HPDE6-E6E7 (cell line): ENCODE measurements around the gene CORT.
"Not testable (repeated sequence)": the region's sequence is repeated elsewhere in the genome, so short reads cannot be mapped to it uniquely, and the experiment has no call there.

Experiments
- DNase-seq: peaks from one replicate; pipeline ENCODE4 v3.0.0; 2011; ENCODE audit warnings: missing footprints; ENCODE audit errors: extremely low spot score

The CORT gene

GRCh38 chr1:10438677-10439163 lies 11.1 kb upstream of the CORT start:
- no peak for DNase-seq

DNA sequence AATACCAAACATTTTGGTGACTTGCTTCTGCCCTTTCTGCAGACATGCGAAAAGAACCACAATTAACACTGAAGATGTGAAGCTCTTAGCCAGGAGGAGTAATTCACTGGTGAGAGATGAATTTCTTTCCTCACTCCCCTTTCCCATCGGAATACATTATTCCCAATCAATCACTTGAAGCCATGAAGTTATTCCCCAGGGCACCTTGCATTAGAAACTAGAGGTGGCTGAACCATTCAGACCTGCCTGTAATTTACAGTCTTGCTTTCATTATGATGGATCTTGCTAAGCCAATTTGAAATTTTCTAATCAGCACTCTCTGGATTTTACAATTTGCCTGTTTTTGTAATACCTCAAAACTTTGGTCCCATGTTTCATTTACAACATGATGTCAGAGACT lies 9.5 kb upstream of the CORT start:
- DNase-seq, result no peak

GRCh38 chr1:10440794-10441193 lies 9.0 kb upstream of the CORT start:
- DNase-seq, result no peak

- no peak for DNase-seq
Measured at GRCh38 chr1:10444248-10444647, 5.6 kb upstream of the CORT start.

DNA sequence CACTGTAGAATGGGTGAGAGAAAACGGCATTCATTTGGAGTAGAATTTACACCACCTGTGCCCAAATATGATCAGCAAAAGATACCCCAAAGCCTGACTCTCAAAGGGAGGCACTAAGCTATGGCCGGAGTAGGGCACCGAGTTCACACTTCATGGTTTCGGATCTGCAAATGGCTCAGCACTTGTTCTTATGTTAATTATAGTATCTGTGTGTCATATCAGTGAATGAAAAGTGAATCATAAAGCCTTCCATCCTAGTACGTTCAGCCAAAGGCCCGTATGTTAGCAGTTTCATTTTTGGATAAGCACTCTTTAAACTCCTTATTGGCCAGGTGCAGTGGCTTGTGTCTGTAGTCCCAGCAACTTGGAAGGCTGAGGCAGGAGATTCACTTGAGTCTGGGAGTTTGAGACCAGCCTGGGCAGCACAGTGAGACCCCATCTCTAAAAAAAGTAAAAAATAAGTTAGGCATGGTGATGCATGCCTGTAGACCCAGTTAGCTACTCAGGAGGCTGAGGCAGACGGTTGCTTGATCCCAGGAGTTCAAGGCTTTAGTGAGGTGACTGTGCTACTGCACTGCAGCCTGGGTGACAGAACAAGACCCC lies 4.9 kb upstream of the CORT start:
- no peak for DNase-seq

DNA sequence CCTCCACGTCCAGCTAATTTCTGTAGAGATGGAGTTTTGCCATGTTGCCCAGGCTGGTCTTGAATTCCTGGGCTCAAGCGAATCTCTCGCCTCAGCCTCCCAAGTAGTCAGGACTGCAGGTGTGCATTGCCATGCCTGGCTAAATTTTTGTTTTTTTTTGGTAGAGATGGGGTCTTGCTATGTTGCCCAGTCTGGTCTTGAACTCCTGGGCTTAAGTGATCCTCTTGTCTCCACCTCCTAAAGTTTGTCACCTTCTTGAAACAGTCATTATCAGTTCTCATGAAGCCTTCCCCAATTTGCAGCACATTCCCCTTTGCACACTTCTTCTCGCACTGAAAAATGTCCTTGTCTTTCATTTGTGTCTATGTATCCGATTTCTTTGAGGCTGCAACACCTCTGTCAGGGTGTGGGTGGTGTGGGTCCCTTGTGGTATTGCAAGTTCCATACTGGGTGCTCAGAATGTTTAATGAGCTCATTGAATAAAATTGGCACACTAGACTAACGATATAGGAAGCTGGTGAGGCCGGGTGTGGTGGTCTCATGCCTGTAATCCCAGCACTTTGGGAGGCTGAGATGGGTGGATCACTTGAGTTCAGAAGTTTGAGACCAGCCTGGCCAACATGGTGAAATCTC lies 2.9 kb upstream of the CORT start:
- DNase-seq, result no peak

- DNase-seq, result no peak
Measured at GRCh38 chr1:10450156-10450814, 454 bp downstream of the CORT start.

DNA sequence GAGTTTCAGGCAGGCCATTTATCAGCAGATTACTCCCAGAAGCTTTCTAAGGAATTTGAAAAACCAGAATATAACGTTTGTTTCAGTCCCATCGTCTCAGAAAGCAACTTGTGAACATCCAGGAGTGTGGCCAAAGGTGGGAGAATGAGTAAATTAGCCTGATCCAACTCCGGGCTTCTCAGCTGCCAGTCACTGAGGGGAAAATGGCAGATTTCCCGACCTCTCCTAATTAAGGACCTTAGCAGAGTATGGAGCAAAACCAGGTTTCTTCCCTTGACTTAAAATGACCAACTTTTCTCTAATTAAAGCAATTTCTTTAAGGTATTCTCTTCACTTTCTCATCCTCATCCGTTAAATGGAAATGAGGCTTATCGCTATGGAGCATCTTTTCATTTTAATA lies 1.0 kb downstream of the CORT start:
- DNase-seq, result no peak

DNA sequence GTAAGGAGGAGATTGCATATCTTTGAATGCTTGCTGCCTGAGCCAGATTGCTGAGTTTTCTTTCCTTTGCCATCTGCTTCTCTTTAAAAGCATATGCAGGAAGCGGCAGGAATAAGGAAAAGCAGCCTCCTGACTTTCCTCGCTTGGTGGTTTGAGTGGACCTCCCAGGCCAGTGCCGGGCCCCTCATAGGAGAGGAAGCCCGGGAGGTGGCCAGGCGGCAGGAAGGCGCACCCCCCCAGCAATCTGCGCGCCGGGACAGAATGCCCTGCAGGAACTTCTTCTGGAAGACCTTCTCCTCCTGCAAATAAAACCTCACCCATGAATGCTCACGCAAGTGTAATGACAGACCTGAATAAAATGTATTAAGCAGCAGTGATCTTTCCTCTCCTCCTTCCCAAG lies 1.5 kb downstream of the CORT start:
- DNase-seq, result no peak

- DNase-seq, result no peak
Measured at GRCh38 chr1:10456048-10456447, 6.2 kb downstream of the CORT start.

GRCh38 chr1:10456661-10457060 lies 6.8 kb downstream of the CORT start:
- peak; percentile 28 for DNase-seq

DNA sequence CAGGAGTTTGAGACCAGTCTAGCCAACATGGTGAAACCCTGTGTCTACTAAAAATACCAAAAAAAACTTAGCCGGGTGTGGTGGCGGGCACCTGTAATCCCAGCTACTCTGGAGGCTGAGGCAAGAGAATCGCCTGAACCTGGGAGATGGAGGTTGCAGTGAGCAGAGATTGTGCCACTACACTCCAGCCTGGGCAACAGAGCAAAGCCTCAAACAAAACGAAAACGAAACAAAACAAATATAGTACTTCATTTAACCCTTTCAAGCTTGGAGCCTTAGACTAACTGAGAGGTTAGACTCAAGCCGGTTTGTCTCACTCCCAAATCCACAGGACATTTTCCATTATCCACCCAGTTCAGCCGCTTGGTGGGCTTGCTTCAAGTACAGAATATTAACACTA lies 7.6 kb downstream of the CORT start:
- DNase-seq, result not testable (repeated sequence)

- DNase-seq, result no peak
Measured at GRCh38 chr1:10457875-10458274, 8.0 kb downstream of the CORT start.

- DNase-seq, result peak; percentile 80
Measured at GRCh38 chr1:10459184-10459583, 9.4 kb downstream of the CORT start.

- no peak for DNase-seq
Measured at GRCh38 chr1:10467078-10467477, 17.2 kb downstream of the CORT start.

DNA sequence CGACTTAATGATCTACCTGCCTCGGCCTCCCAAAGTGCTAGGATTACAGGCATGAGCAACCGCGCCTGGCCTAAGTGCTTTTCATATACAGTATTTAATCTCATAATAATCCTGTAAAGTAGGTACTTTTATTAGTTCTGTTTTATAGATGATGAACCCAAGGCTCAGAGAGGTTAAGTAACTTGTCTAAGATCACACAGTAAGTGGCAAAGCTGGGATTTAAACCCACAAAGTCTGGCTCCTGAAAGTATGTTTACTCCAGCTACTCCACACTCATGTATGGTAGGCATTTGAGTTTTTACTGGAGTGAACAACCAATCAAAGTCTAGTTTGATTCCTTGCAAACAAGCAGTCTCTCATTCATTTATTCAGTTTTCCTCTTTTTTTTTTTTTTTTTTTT lies 20.2 kb downstream of the CORT start:
- DNase-seq, result no peak

- no peak for DNase-seq
Measured at GRCh38 chr1:10471411-10472219, 21.8 kb downstream of the CORT start.

DNA sequence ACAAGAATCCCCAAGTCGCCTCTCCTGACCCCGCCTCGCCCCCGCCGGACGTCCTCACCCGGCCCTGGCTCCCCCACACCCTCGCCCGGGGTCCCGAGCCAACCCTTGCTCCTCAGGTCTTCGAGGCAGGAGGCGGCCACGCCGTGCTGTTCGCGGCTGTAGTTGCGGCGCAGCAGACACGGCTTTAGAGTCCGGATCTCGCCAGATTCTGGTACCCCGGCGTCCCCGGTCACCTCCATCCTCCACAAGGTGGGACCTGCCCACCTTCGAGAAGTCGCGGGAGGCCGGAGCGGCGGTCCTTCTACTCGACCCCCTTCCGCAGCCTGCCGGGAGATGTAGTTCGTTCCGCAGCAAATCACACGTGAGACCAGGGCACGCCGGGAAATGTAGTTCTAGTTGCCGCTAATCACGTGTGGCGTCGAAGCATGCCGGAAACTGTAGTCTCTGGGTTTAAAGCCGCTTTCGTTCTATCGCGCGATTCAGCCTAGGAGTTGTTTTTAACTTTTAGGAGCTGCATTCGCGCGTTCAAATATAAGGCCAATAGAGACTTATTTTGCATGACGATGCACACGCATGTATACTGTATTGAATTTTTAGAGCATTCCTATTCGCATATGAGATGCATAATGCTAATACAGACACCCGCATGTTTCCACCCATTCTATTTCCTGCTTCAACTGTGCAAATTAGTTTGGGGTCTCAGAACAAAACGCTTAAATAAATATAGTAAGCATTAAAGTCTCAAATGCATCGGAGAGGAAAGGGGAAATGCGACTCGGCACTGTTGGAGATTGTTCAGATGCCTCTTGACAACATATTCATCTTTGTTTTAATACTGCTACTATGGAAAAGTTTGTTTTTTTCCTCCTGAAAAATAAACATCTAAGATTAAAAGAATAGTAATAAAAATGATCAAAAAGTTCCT lies 22.7 kb downstream of the CORT start, which contains the start of gene DFFA:
TSS of gene DFFA (minus strand) at position 310 of the 925 bp plus-strand sequence. CDS start at position 239, 71 bp downstream.
- DNase-seq, result peak; percentile 93

- no peak for DNase-seq
Measured at GRCh38 chr1:10473145-10473765, 23.4 kb downstream of the CORT start.

GRCh38 chr1:10474309-10474612 lies 24.4 kb downstream of the CORT start:
- not testable (repeated sequence) for DNase-seq
